Cardiac muscle cell (in vitro differentiated cells and primary cell): ENCODE measurements around the gene GMIP. TPM values are rescaled to one million over a fixed set of nuclear protein-coding genes. Genes with fewer than 3 reads are reported as not detected.

Experiments
- DNase-seq, 2 donors: peaks; one replicate each; pipeline versions ENCODE4 v3.0.0 to v3.0.0-alpha.2; 2010 to 2017; ENCODE audit warnings: low read depth in 1 of 2, low spot score in 1 of 2
- H3K27ac ChIP-seq: fragments of 200-600 bp; sonication (generic); 2 replicates; pipeline ENCODE4 v1.5.1; 2016
- H3K27me3 ChIP-seq: fragments of 200-600 bp; sonication (generic); 2 replicates; pipeline ENCODE4 v1.6.0; 2016; ENCODE audit warnings: control low read depth
- H3K36me3 ChIP-seq: fragments of 200-600 bp; sonication (generic); 2 replicates; pipeline ENCODE4 v1.5.1; 2016; ENCODE audit warnings: control low read depth
- H3K4me1 ChIP-seq: fragments of 200-600 bp; sonication (generic); 2 replicates; pipeline ENCODE4 v1.8.1; 2017; ENCODE audit warnings: low read depth, mild to moderate bottlenecking, mixed run types
- H3K4me3 ChIP-seq: fragments of 200-600 bp; sonication (generic); 2 replicates; pipeline ENCODE4 v1.5.1; 2016; ENCODE audit warnings: mild to moderate bottlenecking
- H3K9me3 ChIP-seq: fragments of 200-600 bp; sonication (generic); 2 replicates; pipeline ENCODE4 v1.5.1; 2017; ENCODE audit warnings: low read depth, mild to moderate bottlenecking, control low read depth
- CTCF ChIP-seq: IDR thresholded peaks from 2 replicates; pipeline ENCODE4 v1.5.1; 2012; ENCODE audit warnings: low read depth, mild to moderate bottlenecking, low read length
- polyA plus RNA-seq: library from polyadenylated mRNA; unstranded; fragments of >200 nt; fragmentation: Nextera tagmentation; extraction: Ambion mirVana; gene quantifications from 2 replicates; pipeline ENCODE4 v1.2.1, GENCODE V29; 2016
- total RNA-seq: library from RNA; depleted of rRNA; stranded (reverse); fragments of >200 nt; gene quantifications from 2 replicates; pipeline ENCODE4 v1.2.3, GENCODE V29; 2016

The GMIP gene
- total and polyA plus RNA-seq, 2 experiments from 2014 or later = 12.4 to 13.7 TPM

GRCh38 chr19:19631346-19631745 lies 12.1 kb downstream of the GMIP start:
- Histone ChIP-seq H3K36me3 (peaks cover 5% of the 10 kb centered on the region), H3K4me1 (no peaks in the 10 kb centered on the region), H3K9me3 (no peaks in the 10 kb centered on the region), H3K27ac (no peak overlapping the region), H3K4me3 (no peak overlapping the region), H3K27me3 (no peaks in the 10 kb centered on the region)
- DNase-seq = no peak
- no peak for TF ChIP-seq CTCF

DNA sequence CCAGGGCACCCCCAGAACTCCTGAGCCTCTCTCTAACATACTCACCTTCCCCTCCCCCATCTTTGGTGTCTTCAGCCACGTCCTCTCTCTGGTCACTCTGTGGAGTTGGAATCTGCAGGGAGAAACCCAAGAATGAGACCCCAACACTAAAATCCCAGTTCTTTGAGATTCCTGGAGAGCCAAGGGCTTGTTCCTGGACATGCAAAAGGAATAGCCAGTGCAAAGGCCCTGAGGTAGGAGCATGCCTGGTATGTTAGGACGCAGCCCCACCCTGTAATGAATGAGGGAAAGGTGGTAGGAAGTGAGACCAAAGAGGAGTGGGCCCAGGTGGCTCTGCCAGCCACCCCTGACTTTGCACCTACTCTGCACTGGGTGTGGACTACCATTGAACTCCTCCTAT lies 13.0 kb downstream of the GMIP start:
- no peak overlapping the region for H3K27ac ChIP-seq
- H3K27me3 ChIP-seq = no peaks in the 10 kb centered on the region
- peaks cover 5% of the 10 kb centered on the region for H3K36me3 ChIP-seq
- DNase-seq = no peak
- H3K4me3 ChIP-seq = no peak overlapping the region
- H3K9me3 ChIP-seq = no peaks in the 10 kb centered on the region
- no peaks in the 10 kb centered on the region for H3K4me1 ChIP-seq
- TF ChIP-seq CTCF = no peak

DNA sequence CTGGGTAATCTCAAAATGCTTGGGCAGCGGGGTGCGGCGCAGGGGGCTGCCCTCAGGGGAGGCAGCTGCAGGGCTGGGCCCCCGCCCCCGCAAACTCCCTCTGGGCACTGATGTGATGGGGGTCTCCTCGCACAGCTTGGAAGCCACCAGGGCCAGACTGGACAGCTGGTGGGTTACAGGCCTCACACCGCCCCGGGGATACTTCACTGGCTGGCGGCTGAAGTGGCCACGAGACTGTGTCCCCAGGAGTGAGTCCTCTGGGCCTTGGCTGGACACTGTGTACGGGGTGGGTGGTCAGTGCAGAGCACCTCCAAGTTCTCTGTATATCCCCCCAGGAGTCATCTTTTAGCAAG lies 13.4 kb downstream of the GMIP start:
- peaks cover 5% of the 10 kb centered on the region for H3K36me3 ChIP-seq
- H3K27me3 ChIP-seq = no peaks in the 10 kb centered on the region
- H3K9me3 ChIP-seq = no peaks in the 10 kb centered on the region
- H3K4me1 ChIP-seq = no peaks in the 10 kb centered on the region
- H3K4me3 ChIP-seq = no peak overlapping the region
- DNase-seq = no peak
- TF ChIP-seq CTCF = no peak
- H3K27ac ChIP-seq = no peak overlapping the region

DNA sequence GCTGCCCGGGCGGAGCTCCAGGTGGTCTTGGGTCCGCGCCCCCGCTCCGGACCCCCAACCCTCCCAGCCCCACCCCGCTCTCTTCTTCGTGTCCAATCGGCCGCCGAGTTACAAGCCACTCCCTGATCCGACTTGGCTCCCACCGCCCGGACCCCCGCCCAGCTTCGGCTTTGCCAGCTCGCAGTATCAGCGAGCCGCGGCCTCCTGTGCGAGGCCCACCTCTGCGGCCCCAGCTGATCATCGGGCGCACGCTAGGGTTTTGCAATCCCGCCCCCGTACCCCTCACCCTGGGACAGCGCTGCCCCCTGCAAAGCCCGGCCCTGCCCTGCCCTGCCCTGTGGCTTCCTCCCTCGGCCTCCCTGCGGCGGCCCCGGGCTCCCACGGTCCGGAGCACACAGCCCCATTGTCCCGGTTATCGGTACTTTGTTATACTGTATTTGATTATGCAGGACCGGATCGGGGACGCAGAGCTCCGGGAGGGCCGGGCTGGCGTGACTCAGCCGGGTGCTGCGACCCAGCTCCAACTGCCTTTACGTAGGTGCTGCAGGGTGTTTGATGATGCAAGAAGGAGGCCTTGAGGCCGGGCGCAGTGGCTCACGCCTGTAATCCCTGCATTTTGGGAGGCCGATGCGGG lies 14.8 kb downstream of the GMIP start:
- Histone ChIP-seq H3K9me3 (no peaks in the 10 kb centered on the region), H3K27me3 (no peaks in the 10 kb centered on the region), H3K4me3 (peak overlapping the region; percentile 68), H3K4me1 (no peaks in the 10 kb centered on the region), H3K36me3 (no peaks in the 10 kb centered on the region), H3K27ac (no peak overlapping the region)
- no peak for TF ChIP-seq CTCF
- DNase-seq = peak; percentile 86 to 87

- Histone ChIP-seq H3K4me1 (no peaks in the 10 kb centered on the region), H3K27me3 (no peaks in the 10 kb centered on the region), H3K9me3 (no peaks in the 10 kb centered on the region), H3K27ac (no peak within 1 kb of the TSS), H3K36me3 (no peaks in the 10 kb centered on the region), H3K4me3 (peak within 1 kb of the TSS; percentile 68)
- no peak for TF ChIP-seq CTCF
- peak; percentile 21 to 69 for DNase-seq
These were observed 15.6 kb downstream of the GMIP start, which contains the start of gene LPAR2 for GRCh38 chr19:19627621-19628500. Gene LPAR2 (minus strand): TSS chr19:19628220. CDS start chr19:19627275, 945 bp downstream.
